Ovary (tissue), 9 donors: ENCODE data around the gene ZMYND19. TPM values are rescaled to one million over a fixed set of nuclear protein-coding genes. Genes with fewer than 3 reads are reported as not detected.
A peak's percentile ranks its signal among the peaks of the same experiment; 100 is the strongest.

Experiments used
- DNase-seq, 5 donors: peaks; one replicate each; pipeline ENCODE4 v3.0.0-alpha.2; 2019 to 2020
- H3K27ac ChIP-seq, 2 donors: fragments of 200-600 bp; one replicate each; pipeline versions ENCODE4 v1.5.1 to v1.8.0; 2019 to 2022
- H3K27me3 ChIP-seq: fragments of 200-600 bp; one replicate; pipeline ENCODE4 v1.8.0; 2022
- H3K36me3 ChIP-seq: fragments of 200-600 bp; sonication (generic); one replicate; pipeline ENCODE4 v1.5.1; 2019
- H3K4me1 ChIP-seq: one replicate; pipeline ENCODE4 v1.8.1; 2013; ENCODE audit warnings: mild to moderate bottlenecking, moderate library complexity; ENCODE audit not compliant: insufficient read depth
- H3K4me3 ChIP-seq: fragments of 200-600 bp; sonication (generic); one replicate; pipeline ENCODE4 v1.5.1; 2017
- H3K9me3 ChIP-seq, 2 donors: fragments of 200-600 bp in 1 of 2; sonication (generic) in 1 of 2; one replicate each; pipeline versions ENCODE4 v1.5.1 to v1.8.1; 2013 to 2019; ENCODE audit warnings: mild to moderate bottlenecking in 1 of 2, moderate library complexity in 1 of 2
- EP300 ChIP-seq: sonication (generic); formaldehyde crosslinking; IDR thresholded peaks from one replicate; pipeline ENCODE4 v1.6.1; 2017; ENCODE audit warnings: antibody characterized with exemption
- POLR2A ChIP-seq: fragments of 450-650 bp; IDR thresholded peaks from one replicate; pipeline ENCODE4 v1.6.1; 2017; ENCODE audit warnings: antibody characterized with exemption, mild to moderate bottlenecking, moderate library complexity
- WGBS, 3 donors: extraction: QIAGEN DNeasy Blood & Tissue Kit in 1 of 3; methylation state at CpG; one replicate each; pipeline versions ENCODE4 v1.1.5 to v1.1.7; 2013 to 2017; 5-methylcytosine and 5-hydroxymethylcytosine counted together
- intact Hi-C, 4 donors: fragments of 100-400 bp; cut with DNase I; formaldehyde crosslinking; loops; one replicate each; pipeline versions ENCODE4 v1.11.0 to v1.15.1; 2022 to 2023
- polyA plus RNA-seq, 2 donors: library from polyadenylated mRNA; stranded (reverse); fragments of 200-250 nt in 1 of 2; fragments of 350-450 nt in 1 of 2; fragmentation: Illumina TruSeq in 1 of 2; extraction: RNeasy Lipid Tissue Mini Kit (QIAGEN cat#74804) in 1 of 2; gene quantifications; one replicate each; pipeline ENCODE4 v1.2.3, GENCODE V29; 2013 to 2014
- total RNA-seq, 7 donors: library from RNA; depleted of rRNA in 2 of 7; stranded (reverse); fragments of >200 nt in 2 of 7; fragmentation: NEBNext Ultra II Directional in 3 of 7; extraction: Animal tissue kit (Norgen Biotek cat#: 25700) in 3 of 7; gene quantifications; one replicate each; pipeline versions ENCODE4 v1.1.0 to v1.2.4, GENCODE V29; 2016 to 2023
- TF ChIP-seq, protein P1 (sequence below), 3 donors: fragments of 450-650 bp in 2 of 3; fragments of 200-600 bp in 1 of 3; IDR thresholded peaks; one replicate each; pipeline versions ENCODE4 v1.5.1 to v1.8.0; 2016 to 2022; ENCODE audit warnings: antibody characterized with exemption in 3 of 3, mild to moderate bottlenecking in 1 of 3
- donor health status: DM: no; HTN: no; CAD: no; lungs with moderate emphysema.
- donor health status: DM: no; HTN: no; CAD: no.
- donor health status: Bipolar disorder and iron deficiency.
- donor health status: DM: yes; HTN: yes; CAD: no.
- donor health status: DM: no; HTN: no; CAD: no.
- donor health status: DM: yes; HTN: yes; CAD: no.

ZMYND19 gene
- total and polyA plus RNA-seq, 9 donors: 5.1 to 22.9 (median 14.7) TPM

- 55 to 80% (median 74%) methylated on average over 23 of the region's 23 CpGs for WGBS, 3 donors
- peak overlapping the region in 1 of 2 donors; percentile 7 for H3K27ac ChIP-seq
- H3K4me1 ChIP-seq: peaks cover 13% of the 10 kb centered on the region
- H3K4me3 ChIP-seq: no peak overlapping the region
- intact Hi-C loops: no loop called here
- H3K27me3 ChIP-seq: no peaks in the 10 kb centered on the region
- TF ChIP-seq POLR2A (no peak), EP300 (no peak)
- TF ChIP-seq, protein P1, sequence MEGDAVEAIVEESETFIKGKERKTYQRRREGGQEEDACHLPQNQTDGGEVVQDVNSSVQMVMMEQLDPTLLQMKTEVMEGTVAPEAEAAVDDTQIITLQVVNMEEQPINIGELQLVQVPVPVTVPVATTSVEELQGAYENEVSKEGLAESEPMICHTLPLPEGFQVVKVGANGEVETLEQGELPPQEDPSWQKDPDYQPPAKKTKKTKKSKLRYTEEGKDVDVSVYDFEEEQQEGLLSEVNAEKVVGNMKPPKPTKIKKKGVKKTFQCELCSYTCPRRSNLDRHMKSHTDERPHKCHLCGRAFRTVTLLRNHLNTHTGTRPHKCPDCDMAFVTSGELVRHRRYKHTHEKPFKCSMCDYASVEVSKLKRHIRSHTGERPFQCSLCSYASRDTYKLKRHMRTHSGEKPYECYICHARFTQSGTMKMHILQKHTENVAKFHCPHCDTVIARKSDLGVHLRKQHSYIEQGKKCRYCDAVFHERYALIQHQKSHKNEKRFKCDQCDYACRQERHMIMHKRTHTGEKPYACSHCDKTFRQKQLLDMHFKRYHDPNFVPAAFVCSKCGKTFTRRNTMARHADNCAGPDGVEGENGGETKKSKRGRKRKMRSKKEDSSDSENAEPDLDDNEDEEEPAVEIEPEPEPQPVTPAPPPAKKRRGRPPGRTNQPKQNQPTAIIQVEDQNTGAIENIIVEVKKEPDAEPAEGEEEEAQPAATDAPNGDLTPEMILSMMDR (IDR thresholded peaks at IDR 0.05): no peak
- no peaks in the 10 kb centered on the region for H3K9me3 ChIP-seq
- H3K36me3 ChIP-seq: no peaks in the 10 kb centered on the region
- DNase-seq: no peak
These were observed 42.4 kb downstream of the ZMYND19 start for GRCh38 chr9:137547687-137548543.

GRCh38 chr9:137545123-137545522 lies 45.2 kb downstream of the ZMYND19 start:
- no peak for DNase-seq
- TF ChIP-seq, protein P1 (IDR thresholded peaks at IDR 0.05): no peak
- TF ChIP-seq EP300 (no peak), POLR2A (no peak)
- Histone ChIP-seq H3K36me3 (no peaks in the 10 kb centered on the region), H3K27me3 (no peaks in the 10 kb centered on the region), H3K9me3 (no peaks in the 10 kb centered on the region), H3K27ac (no peak overlapping the region), H3K4me1 (peaks cover 11% of the 10 kb centered on the region), H3K4me3 (no peak overlapping the region)
- intact Hi-C loops: no loop called here
- 80 to 81% (median 80%) methylated on average over 10 of the region's 10 CpGs for WGBS, 3 donors

DNA sequence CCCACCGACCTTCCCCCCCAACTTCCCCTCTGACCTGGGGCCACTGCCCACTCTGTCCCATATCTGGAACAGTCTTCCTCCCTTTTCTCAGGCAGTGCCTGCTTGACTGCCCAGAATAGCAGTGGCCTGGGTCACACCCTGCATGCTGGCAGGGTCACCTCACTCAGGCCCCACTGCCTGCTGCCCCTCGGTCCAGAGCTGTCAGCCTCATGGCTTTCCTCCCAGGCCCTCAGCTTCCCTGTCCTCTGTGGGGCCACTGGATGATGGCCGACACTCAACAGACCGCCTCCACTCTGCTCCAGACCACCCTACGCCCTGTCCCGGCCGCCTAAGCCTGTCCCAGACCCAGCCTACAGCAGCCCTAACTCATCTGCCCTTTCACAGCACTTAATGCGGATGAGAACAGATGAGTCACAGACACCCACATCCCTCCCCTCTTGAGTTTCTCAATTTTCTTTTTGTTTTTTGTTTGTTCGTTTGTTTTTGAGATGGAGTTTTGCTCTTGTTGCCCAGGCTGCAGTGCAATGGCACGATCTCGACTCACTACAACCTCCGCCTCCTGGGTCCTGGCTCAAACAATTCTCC lies 46.0 kb downstream of the ZMYND19 start:
- Histone ChIP-seq H3K36me3 (no peaks in the 10 kb centered on the region), H3K27me3 (no peaks in the 10 kb centered on the region), H3K4me1 (peaks cover 6% of the 10 kb centered on the region), H3K27ac (no peak overlapping the region), H3K4me3 (no peak overlapping the region), H3K9me3 (no peaks in the 10 kb centered on the region)
- no peak for DNase-seq
- WGBS, 3 donors: 81 to 85% (median 82%) methylated on average over 12 of the region's 12 CpGs
- TF ChIP-seq, protein P1 (IDR thresholded peaks at IDR 0.05): no peak
- TF ChIP-seq POLR2A (no peak), EP300 (no peak)
- intact Hi-C loops: no loop called here

DNA sequence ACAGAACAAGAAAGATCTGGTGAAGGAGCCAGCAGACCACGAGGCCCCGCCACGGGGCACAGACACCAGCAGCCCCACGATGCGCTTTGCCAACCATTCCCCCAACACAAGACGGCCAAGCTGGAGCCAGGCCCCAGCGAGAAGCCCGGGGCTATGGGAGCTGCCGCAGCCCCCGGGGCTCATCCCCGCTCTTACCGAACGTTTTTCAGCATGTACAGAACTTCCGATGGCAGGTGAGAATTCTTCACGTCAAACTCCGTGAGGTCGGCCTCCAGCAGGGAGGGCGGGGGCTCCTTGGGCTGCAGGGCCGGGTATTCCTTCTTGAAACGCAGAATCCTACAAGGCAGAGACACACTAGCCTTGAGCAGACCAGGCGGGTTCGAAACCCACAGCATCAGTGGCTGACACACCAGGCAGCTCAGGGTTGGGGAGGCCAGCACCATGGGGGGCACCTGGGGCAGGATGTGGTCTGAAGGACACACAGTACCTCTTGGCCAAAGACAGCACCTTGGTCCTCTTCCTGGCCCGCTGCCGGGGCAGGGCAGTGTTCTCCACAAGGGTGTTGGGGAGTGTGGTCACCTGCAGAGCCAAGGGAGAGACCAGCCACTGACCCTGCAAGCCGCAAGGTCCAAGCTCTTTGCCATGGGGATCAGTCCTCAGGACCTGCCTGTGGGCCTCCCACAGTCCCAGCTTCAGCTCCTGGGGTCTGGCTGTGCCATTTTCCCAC lies 46.9 kb downstream of the ZMYND19 start:
- Histone ChIP-seq H3K36me3 (no peaks in the 10 kb centered on the region), H3K27ac (no peak overlapping the region), H3K27me3 (no peaks in the 10 kb centered on the region), H3K4me1 (peaks cover 4% of the 10 kb centered on the region), H3K9me3 (no peaks in the 10 kb centered on the region), H3K4me3 (no peak overlapping the region)
- peak in 1 of 5 donors; percentile 31 for DNase-seq
- intact Hi-C loops: no loop called here
- 90 to 91% (median 90%) methylated on average over 25 of the region's 25 CpGs for WGBS, 3 donors
- TF ChIP-seq, protein P1 (IDR thresholded peaks at IDR 0.05): no peak
- TF ChIP-seq POLR2A (no peak), EP300 (no peak)
